ENCODE results near the gene SUFU.

SUFU gene

DNA sequence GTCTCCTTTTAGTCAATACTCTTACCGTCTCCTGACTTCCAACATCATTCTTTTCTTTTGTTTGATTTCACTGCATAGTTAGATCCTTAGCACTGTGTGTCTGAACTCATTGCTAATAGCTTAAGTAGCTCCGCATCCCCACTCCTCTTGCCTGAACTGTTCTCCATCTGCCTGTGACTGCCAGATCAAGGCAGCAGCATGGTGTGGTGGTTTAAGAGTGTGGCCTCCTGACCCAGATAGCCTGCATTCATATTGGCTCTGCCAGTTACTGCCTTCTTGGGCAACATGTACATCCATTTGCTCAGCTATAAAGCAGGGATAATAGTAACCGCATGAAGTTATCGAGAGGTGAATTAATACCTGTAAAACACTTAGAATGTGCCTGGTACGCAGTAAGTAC lies 50.8 kb downstream of the SUFU start:
- DNase-seq = no peak

DNA sequence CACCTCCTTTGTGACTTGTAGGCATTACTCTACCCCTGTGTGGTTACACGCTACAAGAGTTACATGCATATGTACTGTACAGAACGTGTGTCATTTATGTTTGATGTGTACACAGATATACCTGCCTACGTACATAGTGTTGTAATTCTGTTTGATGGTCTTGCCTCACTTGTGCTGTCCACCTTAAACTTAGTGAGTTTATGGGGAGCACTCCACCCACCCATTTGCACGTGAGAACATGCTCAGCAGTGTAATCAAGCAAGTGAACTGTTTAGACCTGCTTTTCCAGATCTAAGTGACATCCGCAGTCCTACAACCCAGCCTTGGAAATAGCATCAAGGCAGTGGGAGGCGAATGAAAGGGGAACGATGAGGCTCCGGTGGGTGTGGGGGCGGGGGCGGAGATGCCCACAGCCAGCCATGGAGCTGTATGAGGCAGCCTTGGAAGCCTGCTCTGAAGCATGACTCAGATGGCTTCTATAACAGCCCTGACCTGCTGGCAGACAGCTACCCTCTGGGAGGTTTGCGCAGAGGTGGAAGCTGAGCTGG lies 52.1 kb downstream of the SUFU start:
- peak; percentile 8 for DNase-seq

- no peak for DNase-seq
These were observed 53.8 kb downstream of the SUFU start for GRCh38 chr10:102557569-102557968.

DNA sequence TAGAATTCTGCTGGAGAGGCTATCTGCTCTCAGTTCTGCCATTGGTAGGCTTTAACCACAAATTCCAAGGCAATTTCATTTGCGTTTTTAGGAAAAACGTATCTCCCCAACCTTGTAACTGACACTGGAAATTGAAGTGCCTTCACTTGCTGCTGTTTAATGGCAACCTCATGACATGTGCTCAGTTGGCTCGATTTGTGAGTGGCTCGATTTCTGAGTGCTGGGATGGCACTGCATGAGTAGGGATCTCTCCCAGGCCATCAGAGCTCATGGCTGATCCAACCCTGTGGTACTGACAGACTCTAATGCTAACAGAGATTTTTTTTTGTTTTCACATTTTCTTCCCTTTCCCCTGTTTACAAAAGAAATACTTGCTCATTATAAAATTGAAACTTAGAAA lies 56.0 kb downstream of the SUFU start:
- DNase-seq = no peak

DNA sequence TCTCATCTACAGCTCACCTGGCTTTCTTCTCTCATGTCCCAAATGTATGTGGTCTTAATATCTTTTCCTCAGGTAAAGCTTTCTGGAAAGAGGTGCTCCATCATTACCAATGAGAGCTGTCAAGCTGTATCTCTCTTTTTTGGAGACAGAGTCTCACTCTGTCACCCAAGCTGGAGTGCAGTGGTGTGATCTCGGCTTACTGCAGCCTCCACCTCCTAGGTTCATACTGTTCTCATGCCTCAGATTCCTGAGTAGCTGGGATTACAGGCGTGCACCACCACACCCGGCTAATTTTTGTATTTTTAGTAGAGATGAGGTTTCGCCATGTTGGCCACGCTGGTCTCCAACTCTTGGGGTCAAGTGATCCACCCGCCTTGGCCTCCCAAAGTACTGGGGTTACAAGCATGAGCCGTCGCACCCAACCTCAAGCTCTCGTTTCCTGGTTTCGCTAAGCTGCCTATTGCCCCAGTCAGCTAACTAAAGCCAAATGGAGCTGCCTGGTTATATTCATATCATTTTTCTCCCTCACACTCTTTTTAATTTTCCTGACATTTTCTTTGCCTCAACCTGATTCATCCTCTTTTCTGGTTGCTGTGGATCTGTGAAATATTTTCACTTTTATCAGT lies 60.5 kb downstream of the SUFU start:
- DNase-seq = no peak

DNA sequence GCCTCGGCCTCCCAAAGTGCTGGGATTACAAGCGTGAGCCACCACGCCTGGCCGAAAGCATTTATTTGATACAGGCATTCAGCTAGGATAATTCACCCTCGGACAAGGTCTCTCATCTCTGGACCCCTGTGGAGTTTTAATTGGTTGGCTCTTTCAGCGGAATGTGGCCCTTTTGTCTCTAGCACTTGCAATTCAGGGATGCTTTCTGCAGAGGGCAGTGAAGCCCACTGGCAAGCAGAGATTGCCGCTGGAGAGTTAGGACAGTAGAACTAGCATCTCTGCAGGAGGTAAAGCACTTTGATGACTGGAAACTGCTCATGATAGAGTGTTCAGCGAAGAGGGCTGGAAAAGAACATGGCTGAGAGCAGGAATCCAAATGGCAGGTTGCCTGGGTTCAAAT lies 62.0 kb downstream of the SUFU start:
- no peak for DNase-seq

GRCh38 chr10:102578782-102579181 lies 75.0 kb downstream of the SUFU start:
- DNase-seq = no peak

GRCh38 chr10:102579328-102579727 lies 75.6 kb downstream of the SUFU start:
- no peak for DNase-seq

GRCh38 chr10:102580230-102580629 lies 76.5 kb downstream of the SUFU start:
- no peak for DNase-seq

GRCh38 chr10:102581401-102581800 lies 77.6 kb downstream of the SUFU start:
- DNase-seq = no peak

- DNase-seq = no peak
These were observed 78.3 kb downstream of the SUFU start for GRCh38 chr10:102581981-102582580.

DNA sequence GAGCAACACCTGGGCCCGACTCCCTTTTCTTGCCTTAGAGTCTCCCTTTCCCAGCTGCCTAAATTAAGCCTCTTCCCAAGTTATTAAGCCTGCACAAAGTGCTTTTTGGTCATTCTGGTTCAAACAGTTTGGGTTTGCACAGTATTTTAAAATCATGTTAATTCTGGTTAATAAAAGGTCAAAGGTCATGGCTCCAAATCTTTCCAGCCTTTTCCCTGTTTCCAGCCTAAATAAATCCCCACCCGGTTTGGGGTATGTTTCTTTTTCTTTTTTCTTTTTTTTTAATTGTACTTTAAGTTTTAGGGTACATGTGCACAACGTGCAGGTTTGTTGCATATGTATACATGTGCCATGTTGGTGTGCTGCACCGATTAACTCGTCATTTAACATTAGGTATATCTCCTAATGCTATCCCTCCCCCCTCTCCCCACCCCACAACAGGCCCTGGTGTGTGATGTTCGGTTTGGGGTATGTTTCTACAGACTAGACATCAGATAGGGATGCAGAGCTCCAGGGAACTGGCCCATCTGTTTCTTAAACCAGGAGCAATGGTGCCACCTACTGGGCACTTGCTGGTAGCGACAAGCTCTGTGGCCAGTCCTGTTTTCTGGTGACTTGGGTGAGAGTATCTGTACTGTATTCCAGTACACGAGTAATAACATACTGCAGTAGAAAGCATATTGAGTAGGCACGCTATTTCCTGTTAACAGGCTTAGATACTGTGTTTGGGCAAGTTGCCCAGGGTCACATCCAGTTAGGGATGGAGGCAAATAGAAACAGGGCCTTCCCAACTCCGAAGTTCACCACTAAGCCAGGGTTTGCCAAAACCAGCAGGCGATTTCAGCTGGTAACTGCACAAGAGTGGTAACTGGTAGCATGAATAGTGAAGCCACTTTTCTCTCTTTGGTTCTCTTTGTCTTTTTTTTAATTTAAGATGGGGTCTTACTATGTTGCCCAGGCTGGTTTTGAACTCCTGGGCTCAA lies 80.0 kb downstream of the SUFU start:
- DNase-seq = peak; percentile 73

GRCh38 chr10:102585026-102585425 lies 81.3 kb downstream of the SUFU start:
- no peak for DNase-seq

- no peak for DNase-seq
These were observed 83.1 kb downstream of the SUFU start for GRCh38 chr10:102586858-102587257.

GRCh38 chr10:102588875-102589274 lies 85.1 kb downstream of the SUFU start:
- no peak for DNase-seq

DNA sequence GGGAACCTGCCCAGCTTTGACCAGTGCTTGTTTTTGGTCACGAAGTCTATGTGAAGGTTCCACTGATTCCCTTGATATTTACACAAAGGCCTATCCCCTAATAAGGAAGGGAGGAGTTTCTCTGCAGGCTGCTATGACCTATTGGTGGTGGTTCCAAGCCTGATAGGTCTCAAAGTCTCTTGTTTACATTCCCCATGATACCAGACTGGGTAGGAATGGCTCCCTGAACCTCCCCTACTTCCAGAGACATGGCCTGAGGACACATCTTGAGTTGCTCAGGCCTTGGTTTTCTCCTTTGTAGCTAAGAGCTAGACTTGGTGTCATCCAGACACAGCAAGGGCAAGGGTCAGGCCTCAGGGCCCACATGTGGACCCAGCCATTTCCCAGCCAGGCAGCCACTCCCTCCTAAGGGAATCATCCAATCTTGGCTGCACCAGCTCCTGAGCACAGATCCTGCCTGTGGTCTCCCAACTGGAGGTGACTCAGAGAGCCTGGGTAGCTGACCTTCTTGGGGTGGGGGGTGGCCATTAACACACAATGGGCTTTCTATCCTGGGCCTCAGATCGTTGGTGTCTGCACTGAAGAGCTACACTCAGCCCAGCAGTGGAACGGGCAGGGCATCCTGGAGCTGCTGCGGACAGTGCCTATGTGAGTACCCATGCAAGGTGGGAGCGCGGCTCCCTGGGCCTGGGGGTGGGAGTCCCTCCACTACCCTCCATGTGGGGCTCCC lies 89.5 kb downstream of the SUFU start:
- peak; percentile 38 for DNase-seq

- DNase-seq = no peak
These were observed 90.0 kb downstream of the SUFU start for GRCh38 chr10:102593804-102594079.

- no peak for DNase-seq
These were observed 91.5 kb downstream of the SUFU start for GRCh38 chr10:102595293-102595692.

DNA sequence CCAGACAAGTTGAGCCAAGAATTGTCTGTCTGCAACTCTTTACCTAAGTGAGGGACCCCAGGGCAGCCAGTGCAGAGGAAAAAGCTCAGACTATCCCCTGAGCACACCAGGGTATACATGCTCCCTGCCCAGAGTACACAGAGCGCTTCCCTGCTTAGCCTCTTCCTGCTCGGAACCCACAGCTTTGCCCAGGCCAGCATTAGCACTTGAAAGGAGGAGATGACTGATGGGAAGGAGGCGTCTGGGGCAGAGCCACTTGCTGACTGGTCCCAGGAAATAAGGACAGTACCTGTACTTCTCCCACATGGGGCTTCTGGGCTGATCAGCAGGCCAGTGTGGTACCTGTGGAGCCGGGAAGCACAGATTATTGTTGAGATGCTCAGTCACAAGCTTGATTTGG lies 92.1 kb downstream of the SUFU start:
- DNase-seq = no peak

- DNase-seq = peak; percentile 48
These were observed 92.8 kb downstream of the SUFU start for GRCh38 chr10:102596506-102596971.

DNA sequence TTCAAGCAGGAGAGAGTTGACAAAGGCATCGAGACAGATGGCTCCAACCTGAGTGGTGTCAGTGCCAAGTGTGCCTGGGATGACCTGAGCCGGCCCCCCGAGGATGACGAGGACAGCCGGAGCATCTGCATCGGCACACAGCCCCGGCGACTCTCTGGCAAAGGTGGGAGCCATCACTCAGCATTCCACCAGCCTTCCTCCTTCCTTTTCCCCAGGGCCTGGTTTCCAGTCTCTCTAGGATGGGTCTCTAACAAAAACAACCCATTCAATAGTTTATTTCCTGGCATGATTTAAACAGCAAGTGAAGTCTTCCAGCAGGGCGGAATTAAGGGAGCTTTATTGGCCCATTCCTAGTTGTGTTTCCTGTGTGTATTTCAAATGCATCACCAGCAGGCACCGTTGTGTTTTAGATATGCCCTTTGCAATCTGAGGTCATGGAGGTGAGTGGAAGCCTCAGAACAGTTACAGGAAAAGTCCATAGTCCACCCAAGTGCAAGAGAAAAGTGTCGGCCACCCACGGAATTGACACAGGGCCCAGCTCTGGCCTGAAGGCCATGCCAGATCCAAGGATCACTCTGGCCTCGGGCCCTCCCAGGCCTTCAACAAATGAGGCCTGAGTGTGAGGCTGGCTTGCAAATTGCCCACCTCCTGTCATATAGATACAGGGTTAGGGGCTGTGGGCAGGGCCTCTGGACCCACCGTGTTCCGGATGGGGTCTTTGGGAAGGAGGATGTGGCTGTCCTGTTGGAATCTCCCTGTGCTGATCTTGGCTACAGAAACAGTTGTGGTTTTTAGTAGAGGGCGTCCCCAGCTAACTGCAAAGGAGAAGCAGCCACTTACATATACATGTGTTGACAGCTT lies 93.6 kb downstream of the SUFU start:
- DNase-seq = no peak

DNA sequence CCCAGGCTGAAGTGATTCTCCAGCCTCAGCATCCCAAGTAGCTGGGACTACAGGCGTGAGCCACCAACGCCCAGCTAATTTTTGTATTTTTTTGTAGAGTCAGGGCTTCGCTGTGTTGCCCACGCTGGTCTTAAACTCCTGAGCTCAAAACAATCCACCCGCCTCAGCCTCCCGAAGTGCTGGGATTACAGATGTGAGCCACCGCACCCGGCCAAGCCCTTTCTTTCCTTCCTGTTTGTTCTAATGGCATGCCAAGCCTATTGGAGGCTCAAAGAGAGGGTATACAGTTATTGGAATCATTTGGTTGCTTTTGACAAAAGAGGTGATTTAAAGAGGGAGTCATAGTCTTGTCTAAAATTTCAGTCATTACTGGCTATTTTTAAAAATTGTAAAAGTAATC lies 94.5 kb downstream of the SUFU start:
- no peak for DNase-seq
